GM19099 (cell line): ENCODE measurements around the gene RSBN1L.

Source experiments
- POLR2A ChIP-seq: IDR thresholded peaks from 3 replicates; pipeline ENCODE4 v1.6.1; 2011; ENCODE audit warnings: low read depth; ENCODE audit not compliant: insufficient read length; ENCODE audit errors: extremely low read depth

The RSBN1L gene

DNA sequence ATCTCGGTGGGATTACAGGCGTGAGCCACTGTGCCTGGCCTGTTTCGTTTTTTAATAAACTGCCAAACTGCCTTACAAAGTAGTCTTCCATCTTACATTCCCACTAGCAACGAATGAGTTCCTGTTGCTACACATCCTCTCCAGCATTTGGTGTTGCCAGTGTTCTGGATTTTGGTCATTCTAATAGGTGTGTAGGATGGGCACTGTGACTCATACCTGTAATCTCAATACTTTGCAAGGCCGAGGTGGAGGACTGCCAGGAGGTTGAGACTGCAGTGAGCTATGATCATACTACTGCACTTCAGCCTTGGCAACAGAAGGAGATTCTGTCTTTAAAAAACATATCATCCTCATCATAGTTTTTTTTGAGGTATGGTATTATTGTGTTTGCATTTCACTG lies 21.4 kb upstream of the RSBN1L start:
- no peak for TF ChIP-seq POLR2A

DNA sequence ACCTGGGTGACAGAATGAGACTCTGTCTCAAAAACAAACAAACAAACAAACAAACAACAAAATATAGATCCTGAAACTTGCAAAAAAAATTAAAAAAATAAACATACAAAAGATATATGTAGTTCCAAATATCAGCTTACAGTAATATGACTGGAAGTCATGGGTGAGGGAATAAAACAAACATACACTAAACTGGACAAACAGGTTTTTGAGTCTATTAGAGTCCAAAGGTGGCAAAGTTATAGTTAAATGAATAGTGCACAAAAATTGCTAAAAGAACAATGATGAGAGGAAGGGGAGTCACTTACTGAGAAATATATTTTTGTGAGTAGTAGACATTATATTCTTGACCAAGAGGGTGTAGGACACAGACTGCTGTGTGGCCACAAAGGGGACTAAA lies 16.7 kb upstream of the RSBN1L start:
- TF ChIP-seq POLR2A = no peak

DNA sequence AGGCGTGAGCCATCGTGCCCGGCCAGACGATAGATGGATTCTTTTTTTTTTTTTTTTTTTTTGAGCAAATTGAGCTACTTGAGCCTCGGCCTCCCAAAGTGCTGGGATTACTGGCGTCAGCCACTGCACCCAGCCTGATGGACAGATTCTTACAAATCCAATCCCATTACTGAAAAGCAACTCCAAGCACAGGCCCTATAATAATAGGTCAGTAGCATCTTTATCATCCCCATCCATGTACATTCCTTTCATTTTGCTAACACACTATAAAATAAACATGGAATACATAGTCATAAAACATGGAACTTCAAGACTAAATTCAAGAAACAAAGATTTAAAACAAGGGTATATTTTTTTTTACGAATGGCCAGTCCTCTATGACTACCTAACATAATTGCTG lies 16.0 kb upstream of the RSBN1L start:
- TF ChIP-seq POLR2A = no peak

DNA sequence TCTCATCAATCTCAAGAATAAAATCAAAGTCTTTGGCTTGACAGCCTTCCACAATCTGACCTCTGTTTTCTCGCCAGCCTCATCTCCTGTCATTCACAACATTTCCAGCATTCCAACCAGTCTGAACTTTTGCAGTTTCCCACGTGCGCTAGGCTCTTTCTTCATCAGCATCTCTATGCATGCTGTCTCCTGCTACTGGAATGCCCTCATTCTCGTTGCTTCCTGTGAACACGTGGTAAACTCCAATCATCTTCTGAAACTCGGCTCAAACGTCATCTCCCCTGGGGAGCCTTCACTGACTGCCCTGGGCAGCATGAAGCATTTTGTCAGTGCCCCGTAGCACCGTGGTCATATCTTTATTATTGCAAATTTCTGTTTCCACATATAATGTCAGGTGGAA lies 12.2 kb upstream of the RSBN1L start:
- no peak for TF ChIP-seq POLR2A

DNA sequence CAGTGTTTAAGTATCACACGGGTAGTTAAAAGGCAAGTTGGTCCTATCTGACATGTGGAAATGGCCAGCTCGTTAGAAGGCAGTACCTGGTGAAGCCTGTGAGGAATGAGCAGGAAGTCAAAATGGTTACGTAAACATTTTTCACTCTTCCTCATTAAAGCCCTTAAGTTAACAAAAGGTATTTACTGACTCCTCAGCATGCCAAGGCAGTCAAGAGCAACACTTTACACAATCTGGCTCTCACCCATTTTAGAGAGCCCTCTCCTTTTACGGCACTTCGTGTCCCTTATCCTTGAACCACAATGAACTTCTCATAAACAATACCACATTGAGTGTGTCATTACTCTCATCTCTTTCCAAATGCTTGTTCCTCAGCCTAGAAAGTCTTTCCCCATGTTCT lies 11.0 kb upstream of the RSBN1L start:
- TF ChIP-seq POLR2A = no peak

DNA sequence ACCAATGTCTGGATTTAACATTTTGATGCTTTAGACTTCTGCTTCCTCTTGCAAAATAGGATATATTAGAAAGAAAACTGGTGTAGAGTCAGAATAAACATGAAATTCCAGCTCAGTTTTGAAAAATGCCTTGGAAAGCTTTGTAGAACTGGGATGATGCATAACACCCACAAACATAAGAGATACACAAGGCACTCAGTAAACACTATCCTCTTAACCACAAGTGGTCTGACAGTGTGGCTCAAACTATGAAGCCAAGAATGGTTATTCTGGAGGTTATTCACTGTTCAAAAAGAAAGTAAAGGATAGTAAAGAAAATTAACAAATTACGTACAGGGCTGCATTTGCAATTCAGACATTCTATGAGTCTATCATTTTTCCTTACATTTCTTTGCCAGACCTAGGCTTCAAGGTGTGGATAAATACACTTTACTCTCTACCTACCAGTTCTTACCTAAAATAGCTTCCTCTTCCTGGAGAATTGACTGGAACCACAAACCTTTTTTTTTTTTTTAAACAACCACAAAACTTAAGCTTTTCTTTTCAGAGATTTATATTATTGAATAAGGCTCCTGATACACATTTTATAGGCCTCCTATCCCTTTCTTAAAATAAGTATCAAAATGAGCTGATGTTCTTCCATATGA lies 9.0 kb upstream of the RSBN1L start:
- TF ChIP-seq POLR2A = no peak

DNA sequence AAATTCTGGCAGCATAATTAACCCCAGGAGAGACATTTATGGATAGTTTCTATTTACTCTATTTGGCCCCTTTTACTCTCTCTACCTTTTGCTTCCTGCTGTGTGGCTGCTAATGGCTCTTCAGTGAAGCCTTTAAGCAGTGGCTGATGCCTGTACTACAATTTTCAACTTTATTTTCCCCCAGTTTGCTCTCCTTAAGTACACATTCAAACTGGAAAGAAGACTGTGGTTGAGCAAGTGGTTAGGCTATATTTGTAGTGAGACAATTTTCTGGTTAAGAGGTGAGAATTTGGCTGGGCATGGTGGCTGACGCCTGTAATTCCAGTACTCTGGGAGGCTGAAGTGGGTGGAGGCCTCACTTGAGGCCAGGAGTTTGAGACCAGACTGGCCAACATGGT lies 8.5 kb upstream of the RSBN1L start:
- TF ChIP-seq POLR2A = no peak

DNA sequence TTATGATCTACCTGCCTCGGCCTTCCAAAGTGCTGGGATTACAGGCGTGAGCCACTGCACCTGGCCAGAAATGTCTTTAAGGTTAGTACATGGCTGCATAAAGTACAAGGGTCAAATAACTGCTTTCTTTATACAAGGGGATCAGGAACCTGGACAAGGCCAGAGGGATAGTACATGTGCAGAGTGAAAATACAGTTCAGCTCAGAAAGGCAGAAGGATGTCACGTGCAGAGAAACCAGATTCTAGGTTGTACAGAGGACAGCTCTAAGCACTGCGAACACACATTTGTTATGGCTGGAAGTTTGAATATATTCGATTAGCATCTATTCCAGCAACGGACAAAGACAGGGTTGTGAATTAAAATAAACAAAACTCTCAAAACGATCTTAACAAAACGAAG lies 6.0 kb upstream of the RSBN1L start:
- TF ChIP-seq POLR2A = no peak

DNA sequence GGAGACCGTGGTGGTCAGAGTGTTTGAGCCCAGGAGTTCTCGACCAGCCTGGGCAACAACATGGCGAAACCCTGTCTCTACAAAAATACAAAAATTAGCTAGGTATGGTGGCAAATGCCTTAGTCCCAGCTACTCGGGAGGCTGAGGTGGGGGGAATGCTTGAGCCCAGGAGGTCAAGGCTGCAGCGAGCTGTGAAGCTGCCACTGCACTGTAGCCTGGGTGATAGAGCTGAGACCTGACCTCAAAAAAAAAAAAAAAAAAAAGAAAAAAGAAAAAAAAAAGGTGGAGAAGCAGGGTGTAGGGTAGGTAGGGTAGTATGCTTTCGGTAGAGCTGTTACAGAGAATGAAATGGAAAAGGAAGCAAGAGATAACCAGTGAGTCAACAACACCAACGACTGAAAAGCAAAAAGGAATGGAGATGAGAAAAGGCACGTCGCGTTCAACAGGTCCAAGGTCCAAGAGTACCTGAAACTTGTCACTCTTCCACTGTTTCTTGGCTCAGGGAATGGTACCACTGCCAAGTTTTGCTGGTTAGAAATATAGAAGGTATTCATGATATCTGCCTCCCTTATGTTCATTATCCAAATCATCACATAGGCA lies 4.3 kb upstream of the RSBN1L start:
- no peak for TF ChIP-seq POLR2A

DNA sequence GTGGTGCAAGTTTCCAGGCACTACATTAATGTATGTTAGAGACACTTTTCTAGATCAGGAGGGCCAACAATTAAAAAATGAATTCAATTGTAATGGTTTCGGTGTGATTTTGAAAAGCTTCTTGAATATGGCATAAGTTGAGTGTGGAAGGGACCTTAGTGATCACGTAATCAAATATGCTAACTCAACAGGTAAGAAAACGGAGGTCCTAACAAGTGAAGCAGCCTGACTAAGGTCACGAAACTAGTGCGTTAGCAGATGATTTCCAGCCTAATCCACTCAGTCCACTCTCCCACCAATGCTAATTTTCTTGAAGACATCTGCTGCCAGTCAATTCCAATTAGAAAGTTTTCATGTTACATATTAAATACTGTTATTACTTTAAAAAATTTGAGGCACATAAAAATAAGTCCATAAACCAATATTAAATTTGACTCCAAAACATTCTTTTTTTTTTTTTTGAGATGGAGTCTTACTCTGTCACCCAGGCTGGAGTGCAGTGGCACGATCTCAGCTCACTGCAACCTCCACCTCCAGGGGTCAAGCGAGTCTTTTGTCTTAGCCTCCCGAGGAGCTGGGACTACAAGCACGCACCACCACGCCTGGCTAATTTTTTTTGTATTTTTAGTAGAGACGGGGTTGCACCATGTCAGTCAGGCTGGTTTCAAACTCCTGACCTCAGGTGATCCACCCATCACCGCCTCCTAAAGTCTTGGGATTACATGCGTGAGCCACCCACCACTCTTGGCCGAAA lies 2.3 kb upstream of the RSBN1L start:
- TF ChIP-seq POLR2A = no peak

DNA sequence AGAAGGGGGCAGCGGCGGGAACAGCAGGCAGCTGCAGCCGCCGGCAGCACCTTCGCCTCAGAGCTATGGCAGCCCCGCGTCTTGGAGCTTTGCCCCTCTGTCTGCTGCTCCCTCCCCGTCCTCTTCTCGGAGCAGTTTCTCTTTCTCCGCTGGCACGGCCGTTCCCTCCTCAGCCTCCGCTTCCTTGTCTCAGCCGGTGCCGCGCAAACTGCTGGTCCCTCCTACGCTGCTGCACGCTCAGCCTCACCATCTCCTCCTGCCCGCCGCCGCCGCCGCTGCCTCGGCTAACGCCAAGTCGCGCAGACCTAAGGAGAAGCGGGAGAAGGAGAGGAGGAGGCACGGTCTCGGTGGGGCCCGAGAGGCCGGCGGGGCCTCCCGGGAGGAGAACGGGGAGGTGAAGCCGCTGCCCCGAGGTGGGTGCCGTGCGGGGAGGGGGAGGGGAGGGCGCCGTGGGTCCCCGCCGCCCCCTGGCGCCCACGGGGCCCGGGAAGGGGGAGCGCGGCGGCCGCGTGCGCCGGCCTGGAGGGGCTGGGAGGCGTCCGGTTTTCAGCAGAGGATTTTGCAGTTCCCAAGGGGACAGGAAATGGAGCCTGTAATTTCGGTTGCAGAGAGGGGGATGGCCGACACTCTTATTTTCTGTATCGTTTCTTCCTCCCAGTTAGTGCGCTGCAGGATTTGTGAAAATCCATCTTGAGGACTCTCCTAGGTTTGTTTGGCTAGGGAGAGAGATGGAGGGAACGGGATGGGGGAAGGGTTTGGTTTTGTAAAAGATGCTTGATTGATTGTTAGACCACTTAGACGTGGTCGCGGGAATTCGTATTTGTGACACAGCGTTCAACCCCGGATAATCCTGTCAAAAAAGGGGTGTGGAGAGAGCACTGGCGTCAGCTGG lies 630 bp downstream of the RSBN1L start:
- peak; percentile 56 for TF ChIP-seq POLR2A

DNA sequence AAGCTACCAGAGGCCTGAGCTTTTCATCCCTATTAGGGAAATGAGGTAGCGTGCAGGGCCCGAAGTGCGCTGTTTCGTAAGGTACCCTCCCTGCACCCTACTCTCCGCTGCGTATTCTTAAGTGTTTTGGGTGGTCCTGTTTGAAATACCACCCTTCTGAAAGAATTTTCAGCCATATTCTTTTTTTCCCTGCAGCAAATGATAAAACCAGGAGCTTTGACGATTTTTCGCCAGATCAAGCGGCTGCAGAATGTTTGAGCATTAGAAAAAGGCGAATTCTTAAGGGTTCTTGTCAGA lies 1.2 kb downstream of the RSBN1L start:
- no peak for TF ChIP-seq POLR2A

DNA sequence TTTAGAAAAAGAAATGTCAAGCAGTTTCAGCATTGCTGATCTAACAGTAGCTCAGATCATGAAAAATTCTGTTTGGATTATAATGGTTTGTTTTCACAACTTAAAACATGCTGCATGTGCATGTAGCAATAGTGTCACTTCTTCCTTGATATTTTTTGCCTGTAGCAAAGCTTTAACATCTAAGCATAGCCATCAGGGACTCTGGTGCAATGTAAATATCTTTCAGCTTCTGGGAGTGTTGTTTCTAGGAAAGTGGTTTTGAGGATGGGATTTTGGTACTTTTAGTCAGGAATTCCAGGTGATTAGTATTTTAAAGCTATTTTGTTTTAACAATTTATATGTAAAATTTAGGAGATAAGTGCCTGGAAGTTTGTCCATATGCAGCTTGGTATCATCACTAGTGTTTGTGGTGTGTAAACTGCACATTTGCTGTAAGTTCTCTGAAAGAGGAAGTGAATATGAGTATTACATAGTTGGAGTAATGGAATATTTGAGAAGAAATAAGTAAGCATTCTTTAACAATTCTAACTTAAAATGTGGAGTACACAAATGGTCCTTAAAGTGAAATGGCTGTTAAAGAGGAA lies 1.9 kb downstream of the RSBN1L start:
- no peak for TF ChIP-seq POLR2A

DNA sequence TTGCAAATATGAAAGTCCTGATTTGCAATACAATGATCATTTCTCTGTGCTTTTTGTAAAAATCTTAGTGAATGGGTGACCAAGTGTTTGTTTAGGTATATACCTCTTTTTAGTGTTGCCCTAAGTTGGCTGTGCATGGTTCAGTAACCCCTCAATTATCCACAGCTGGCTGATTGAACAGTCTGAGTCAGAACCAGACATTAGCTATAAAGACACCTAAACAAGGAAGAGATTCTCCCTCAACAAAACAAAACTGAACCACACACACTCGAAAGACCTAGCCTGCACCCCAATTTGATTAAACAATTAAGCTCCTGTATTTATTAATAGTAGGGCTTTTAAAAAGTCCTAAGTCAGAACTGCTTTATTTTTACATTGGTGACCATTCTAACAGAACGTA lies 2.8 kb downstream of the RSBN1L start:
- no peak for TF ChIP-seq POLR2A

DNA sequence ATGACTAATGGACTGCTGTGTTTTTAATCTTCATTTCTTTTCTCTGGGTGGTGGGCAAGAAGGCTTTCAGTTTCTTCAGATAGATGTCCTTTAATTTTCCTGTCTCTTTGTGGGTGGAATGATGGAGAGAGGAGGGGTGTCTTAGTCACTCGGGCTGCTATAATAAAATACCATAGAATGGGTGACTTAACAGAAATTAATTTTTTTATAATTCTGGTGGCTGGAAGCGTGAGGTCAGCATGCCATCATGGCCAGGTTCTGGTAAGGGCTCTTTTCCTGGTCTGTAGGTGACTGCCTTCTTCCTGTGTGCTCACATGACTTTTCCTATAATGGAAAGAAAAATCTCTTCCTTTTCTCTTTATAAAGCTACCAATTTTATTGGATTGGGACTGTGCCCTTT lies 6.3 kb downstream of the RSBN1L start:
- TF ChIP-seq POLR2A = no peak
